HEK293 (cell line): ENCODE results near the gene ZNF423.

Experiments
- GLI2 ChIP-seq: fragments of 450-650 bp; formaldehyde crosslinking; IDR thresholded peaks from 2 replicates; pipeline ENCODE4; 2017; ENCODE audit warnings: missing biosample characterization, missing genetic modification characterization, low read depth, borderline replicate concordance
- HOXA7 ChIP-seq: sonication (generic); formaldehyde crosslinking; IDR thresholded peaks from 2 replicates; pipeline ENCODE4 v1.8.1; 2022; ENCODE audit warnings: missing genetic modification reagents, borderline replicate concordance
- HOXC10 ChIP-seq: sonication (generic); formaldehyde crosslinking; IDR thresholded peaks from 2 replicates; pipeline ENCODE4 v1.8.1; 2023; ENCODE audit warnings: mild to moderate bottlenecking, missing genetic modification reagents
- INSM2 ChIP-seq: fragments of 450-650 bp; formaldehyde crosslinking; IDR thresholded peaks from 2 replicates; pipeline ENCODE4 v1.5.1; 2016; ENCODE audit warnings: missing biosample characterization, missing genetic modification characterization
- MYNN ChIP-seq: fragments of 450-650 bp; formaldehyde crosslinking; IDR thresholded peaks from 2 replicates; pipeline ENCODE4 v1.5.1; 2016; ENCODE audit warnings: missing biosample characterization, missing genetic modification characterization, borderline replicate concordance
- OVOL3 ChIP-seq: fragments of 450-650 bp; formaldehyde crosslinking; IDR thresholded peaks from 2 replicates; pipeline ENCODE4 v1.5.1; 2016; ENCODE audit warnings: missing biosample characterization, missing genetic modification characterization
- PRDM4 ChIP-seq: fragments of 450-650 bp; formaldehyde crosslinking; IDR thresholded peaks from 2 replicates; pipeline ENCODE4 v1.5.1; 2017; ENCODE audit warnings: missing biosample characterization, missing genetic modification characterization
- SP2 ChIP-seq: fragments of 450-650 bp; formaldehyde crosslinking; IDR thresholded peaks from 2 replicates; pipeline ENCODE4 v1.5.1; 2016; ENCODE audit warnings: missing biosample characterization, missing genetic modification characterization
- WT1 ChIP-seq: fragments of 450-650 bp; formaldehyde crosslinking; IDR thresholded peaks from 2 replicates; pipeline ENCODE4 v1.5.1; 2016; ENCODE audit warnings: missing biosample characterization, missing genetic modification characterization
- ZBTB8A ChIP-seq: fragments of 450-650 bp; formaldehyde crosslinking; IDR thresholded peaks from 2 replicates; pipeline ENCODE4 v1.5.1; 2016; ENCODE audit warnings: missing biosample characterization, missing genetic modification characterization
- ZEB2 ChIP-seq: fragments of 450-650 bp; formaldehyde crosslinking; IDR thresholded peaks from 2 replicates; pipeline ENCODE4 v1.5.1; 2016; ENCODE audit warnings: missing biosample characterization, missing genetic modification characterization
- ZFP37 ChIP-seq: fragments of 450-650 bp; formaldehyde crosslinking; IDR thresholded peaks from 2 replicates; pipeline ENCODE4 v1.5.1; 2016; ENCODE audit warnings: missing biosample characterization, missing genetic modification characterization
- ZNF121 ChIP-seq: fragments of 450-650 bp; formaldehyde crosslinking; IDR thresholded peaks from 2 replicates; pipeline ENCODE4 v1.5.1; 2016; ENCODE audit warnings: missing biosample characterization, missing genetic modification characterization
- ZNF19 ChIP-seq: fragments of 450-650 bp; formaldehyde crosslinking; IDR thresholded peaks from 2 replicates; pipeline ENCODE4; 2016; ENCODE audit warnings: missing biosample characterization, missing genetic modification characterization, low read depth
- ZNF202 ChIP-seq: fragments of 450-650 bp; formaldehyde crosslinking; IDR thresholded peaks from 2 replicates; pipeline ENCODE4 v1.5.1; 2016; ENCODE audit warnings: missing biosample characterization, missing genetic modification characterization, borderline replicate concordance
- ZNF24 ChIP-seq: fragments of 450-650 bp; formaldehyde crosslinking; IDR thresholded peaks from 2 replicates; pipeline ENCODE4 v1.5.1; 2016; ENCODE audit warnings: missing biosample characterization, missing genetic modification characterization
- ZNF280C ChIP-seq: fragments of 450-650 bp; formaldehyde crosslinking; IDR thresholded peaks from 2 replicates; pipeline ENCODE4 v1.5.1; 2016; ENCODE audit warnings: missing biosample characterization, missing genetic modification characterization
- ZNF37A ChIP-seq: fragments of 450-650 bp; IDR thresholded peaks from 2 replicates; pipeline ENCODE4 v1.5.1; 2018; ENCODE audit warnings: missing biosample characterization, missing genetic modification characterization
- ZNF404 ChIP-seq: fragments of 450-650 bp; formaldehyde crosslinking; IDR thresholded peaks from 2 replicates; pipeline ENCODE4 v1.5.1; 2017; ENCODE audit warnings: missing biosample characterization, missing genetic modification characterization
- ZNF426 ChIP-seq: fragments of 450-650 bp; formaldehyde crosslinking; IDR thresholded peaks from 2 replicates; pipeline ENCODE4 v1.5.1; 2017; ENCODE audit warnings: missing biosample characterization, missing genetic modification characterization, mild to moderate bottlenecking, inconsistent platforms, moderate library complexity
- ZNF433 ChIP-seq: fragments of 450-650 bp; formaldehyde crosslinking; IDR thresholded peaks from 2 replicates; pipeline ENCODE4 v1.5.1; 2016; ENCODE audit warnings: missing biosample characterization, missing genetic modification characterization, low read depth
- ZNF449 ChIP-seq: fragments of 450-650 bp; formaldehyde crosslinking; IDR thresholded peaks from 2 replicates; pipeline ENCODE4 v1.5.1; 2017; ENCODE audit warnings: missing biosample characterization, mild to moderate bottlenecking, missing genetic modification characterization, moderate library complexity
- ZNF529 ChIP-seq: fragments of 450-650 bp; formaldehyde crosslinking; IDR thresholded peaks from 2 replicates; pipeline ENCODE4 v1.5.1; 2017; ENCODE audit warnings: missing genetic modification characterization, missing biosample characterization; ENCODE audit not compliant: insufficient replicate concordance
- ZNF548 ChIP-seq: fragments of 450-650 bp; formaldehyde crosslinking; IDR thresholded peaks from 2 replicates; pipeline ENCODE4 v1.5.1; 2016; ENCODE audit warnings: missing biosample characterization, missing genetic modification characterization
- ZNF555 ChIP-seq: fragments of 450-650 bp; formaldehyde crosslinking; conservative IDR thresholded peaks from 2 replicates; pipeline ENCODE4 v1.5.1; 2017; ENCODE audit warnings: missing biosample characterization, mild to moderate bottlenecking, missing genetic modification characterization, inconsistent platforms
- ZNF561 ChIP-seq: fragments of 450-650 bp; IDR thresholded peaks from 2 replicates; pipeline ENCODE4 v1.5.1; 2018; ENCODE audit warnings: missing biosample characterization, missing genetic modification characterization, borderline replicate concordance
- ZNF596 ChIP-seq: fragments of 450-650 bp; IDR thresholded peaks from 2 replicates; pipeline ENCODE4 v1.5.0; 2018; ENCODE audit warnings: missing biosample characterization, mild to moderate bottlenecking, missing genetic modification characterization, moderate library complexity
- ZNF785 ChIP-seq: fragments of 450-650 bp; formaldehyde crosslinking; IDR thresholded peaks from 2 replicates; pipeline ENCODE4 v1.5.1; 2016; ENCODE audit warnings: missing biosample characterization, missing genetic modification characterization
- ZNF791 ChIP-seq: fragments of 450-650 bp; formaldehyde crosslinking; IDR thresholded peaks from 2 replicates; pipeline ENCODE4 v1.5.1; 2016; ENCODE audit warnings: missing biosample characterization, missing genetic modification characterization
- TF ChIP-seq, protein P1 (sequence below): fragments of 450-650 bp; formaldehyde crosslinking; IDR thresholded peaks from 2 replicates; pipeline ENCODE4 v1.5.1; 2016; ENCODE audit warnings: missing biosample characterization, missing genetic modification characterization, borderline replicate concordance

Gene ZNF423

DNA sequence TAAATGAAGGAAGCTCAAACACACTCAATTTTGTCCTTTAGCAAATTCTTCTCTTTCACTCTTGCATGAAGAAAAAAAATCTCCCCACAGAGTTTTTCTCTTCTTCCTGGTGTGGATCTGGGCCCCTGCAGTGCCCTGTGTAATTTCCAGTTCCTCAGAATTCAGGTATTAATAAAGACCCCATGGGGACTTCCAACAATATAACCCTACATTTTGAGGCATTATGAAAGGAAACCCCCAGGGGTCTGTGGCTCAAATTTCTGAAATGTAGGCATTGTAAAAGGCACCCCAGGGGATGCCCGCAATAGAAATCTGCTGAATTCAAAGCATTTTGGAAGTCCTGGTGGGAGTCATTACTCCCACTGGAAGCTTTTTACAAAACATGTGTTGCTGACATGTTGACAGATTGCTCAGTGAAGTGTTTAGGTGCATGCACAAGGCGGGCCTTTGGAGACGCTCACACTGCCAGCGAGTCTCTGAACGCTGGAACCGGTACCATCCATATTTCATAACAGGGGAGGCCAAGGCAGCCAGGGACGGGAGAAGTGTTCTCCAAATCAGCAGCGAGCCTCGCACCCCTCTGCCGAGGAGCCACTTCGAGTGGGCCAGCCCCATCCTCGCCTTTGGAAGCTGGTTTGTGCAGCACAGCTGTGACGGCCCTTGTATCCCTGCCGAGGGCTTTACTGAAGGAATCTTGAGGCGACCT, 154.0 kb downstream of the ZNF423 start (continued):
- TF ChIP-seq ZNF24 (tag by site-specific recombination): 0 out of 2 replicates have a peak, but pooled peaks have one; percentile 29
- TF ChIP-seq ZNF19 (tag by site-specific recombination): no peak
- no peak for TF ChIP-seq ZNF791
- no peak for TF ChIP-seq HOXA7 (CRISPR knock-in tag)
- TF ChIP-seq ZNF202 (tag by site-specific recombination): no peak
- no peak for TF ChIP-seq OVOL3
- no peak for TF ChIP-seq ZNF426
- no peak for TF ChIP-seq ZNF121 (tag by site-specific recombination)
- no peak for TF ChIP-seq ZNF280C
- TF ChIP-seq, protein P1, sequence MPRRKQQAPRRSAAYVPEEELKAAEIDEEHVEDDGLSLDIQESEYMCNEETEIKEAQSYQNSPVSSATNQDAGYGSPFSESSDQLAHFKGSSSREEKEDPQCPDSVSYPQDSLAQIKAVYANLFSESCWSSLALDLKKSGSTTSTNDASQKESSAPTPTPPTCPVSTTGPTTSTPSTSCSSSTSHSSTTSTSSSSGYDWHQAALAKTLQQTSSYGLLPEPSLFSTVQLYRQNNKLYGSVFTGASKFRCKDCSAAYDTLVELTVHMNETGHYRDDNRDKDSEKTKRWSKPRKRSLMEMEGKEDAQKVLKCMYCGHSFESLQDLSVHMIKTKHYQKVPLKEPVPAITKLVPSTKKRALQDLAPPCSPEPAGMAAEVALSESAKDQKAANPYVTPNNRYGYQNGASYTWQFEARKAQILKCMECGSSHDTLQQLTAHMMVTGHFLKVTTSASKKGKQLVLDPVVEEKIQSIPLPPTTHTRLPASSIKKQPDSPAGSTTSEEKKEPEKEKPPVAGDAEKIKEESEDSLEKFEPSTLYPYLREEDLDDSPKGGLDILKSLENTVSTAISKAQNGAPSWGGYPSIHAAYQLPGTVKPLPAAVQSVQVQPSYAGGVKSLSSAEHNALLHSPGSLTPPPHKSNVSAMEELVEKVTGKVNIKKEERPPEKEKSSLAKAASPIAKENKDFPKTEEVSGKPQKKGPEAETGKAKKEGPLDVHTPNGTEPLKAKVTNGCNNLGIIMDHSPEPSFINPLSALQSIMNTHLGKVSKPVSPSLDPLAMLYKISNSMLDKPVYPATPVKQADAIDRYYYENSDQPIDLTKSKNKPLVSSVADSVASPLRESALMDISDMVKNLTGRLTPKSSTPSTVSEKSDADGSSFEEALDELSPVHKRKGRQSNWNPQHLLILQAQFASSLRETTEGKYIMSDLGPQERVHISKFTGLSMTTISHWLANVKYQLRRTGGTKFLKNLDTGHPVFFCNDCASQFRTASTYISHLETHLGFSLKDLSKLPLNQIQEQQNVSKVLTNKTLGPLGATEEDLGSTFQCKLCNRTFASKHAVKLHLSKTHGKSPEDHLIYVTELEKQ (tag by site-specific recombination): 0 out of 2 replicates have a peak, but pooled peaks have one; percentile 33
- TF ChIP-seq SP2: peak; percentile 49; the same call in 1 of the 2 replicates
- TF ChIP-seq ZNF37A (tag by site-specific recombination): no peak
- TF ChIP-seq ZNF404 (tag by site-specific recombination): no peak
- TF ChIP-seq GLI2 (tag by site-specific recombination): no peak
- 0 out of 2 replicates have a peak, but pooled peaks have one; percentile 44 for TF ChIP-seq ZBTB8A (tag by site-specific recombination)
- no peak for TF ChIP-seq ZNF529
- no peak for TF ChIP-seq ZNF596 (tag by site-specific recombination)
- no peak for TF ChIP-seq ZNF548 (tag by site-specific recombination)
- no peak for TF ChIP-seq ZFP37 (tag by site-specific recombination)
- TF ChIP-seq ZNF433 (tag by site-specific recombination): no peak
- TF ChIP-seq ZNF561 (tag by site-specific recombination): peak; percentile 74
- peak; percentile 69 for TF ChIP-seq WT1 (tag by site-specific recombination)
- TF ChIP-seq HOXC10: no peak
- TF ChIP-seq ZNF555 (tag by site-specific recombination): no peak
- no peak for TF ChIP-seq MYNN (tag by site-specific recombination)
- TF ChIP-seq ZNF785 (tag by site-specific recombination): no peak
- TF ChIP-seq PRDM4 (tag by site-specific recombination): peak; percentile 39; the same call in 1 of the 2 replicates
- no peak for TF ChIP-seq ZNF449 (tag by site-specific recombination)
- TF ChIP-seq INSM2 (tag by site-specific recombination): no peak
- TF ChIP-seq ZEB2 (tag by site-specific recombination): no peak
